NB4 (cell line): Measurements from ENCODE around the gene ERBIN.

ENCODE experiments used
- POLR2A ChIP-seq: IDR thresholded peaks from 2 replicates; pipeline ENCODE4 v1.6.1; 2011; ENCODE audit warnings: mild to moderate bottlenecking; ENCODE audit not compliant: insufficient read length; ENCODE audit errors: extremely low read depth
- TF ChIP-seq, protein P1 (sequence below): IDR thresholded peaks from 2 replicates; pipeline ENCODE4 v1.6.1; 2011; ENCODE audit warnings: low read depth, low read length

DNA sequence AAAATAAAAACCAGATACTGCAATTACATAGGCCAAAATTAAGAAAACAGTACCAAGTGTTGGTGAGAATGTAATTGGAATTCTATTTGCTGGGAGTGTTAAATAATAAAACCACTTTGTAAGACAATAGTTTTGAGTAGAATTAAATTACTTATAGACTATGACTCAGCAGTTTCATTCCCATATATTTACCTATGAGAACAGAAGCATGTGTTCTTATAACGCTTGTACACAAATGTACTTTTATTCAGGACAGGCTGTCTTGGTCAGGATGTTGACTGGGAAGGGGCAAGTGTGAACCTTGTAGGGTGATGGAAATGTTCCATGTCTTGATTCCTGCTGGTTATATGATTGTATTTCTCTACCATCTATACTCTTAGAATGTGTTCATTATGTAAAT is 56.3 kb downstream of the ERBIN start:
- TF ChIP-seq POLR2A: no peak
- TF ChIP-seq, protein P1, sequence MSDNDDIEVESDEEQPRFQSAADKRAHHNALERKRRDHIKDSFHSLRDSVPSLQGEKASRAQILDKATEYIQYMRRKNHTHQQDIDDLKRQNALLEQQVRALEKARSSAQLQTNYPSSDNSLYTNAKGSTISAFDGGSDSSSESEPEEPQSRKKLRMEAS: no peak
